Measurements from ENCODE around the gene GUCD1.

Gene GUCD1

GRCh38 chr22:24590596-24591173, 35.7 kb upstream of the GUCD1 start:
- DNase-seq (ENCODE audit: low read depth, low spot score) = no peak

- no peak for DNase-seq (ENCODE audit: low read depth, low spot score)
Observed at GRCh38 chr22:24589518-24590030, 34.6 kb upstream of the GUCD1 start.

GRCh38 chr22:24588757-24589481, 34.0 kb upstream of the GUCD1 start:
- no peak for DNase-seq (ENCODE audit: low read depth, low spot score)

- no peak for DNase-seq (ENCODE audit: low read depth, low spot score)
Observed at GRCh38 chr22:24588381-24588756, 33.4 kb upstream of the GUCD1 start.

GRCh38 chr22:24587948-24588347, 33.0 kb upstream of the GUCD1 start:
- no peak for DNase-seq (ENCODE audit: low read depth, low spot score)

GRCh38 chr22:24587251-24587650, 32.3 kb upstream of the GUCD1 start:
- no peak for DNase-seq (ENCODE audit: low read depth, low spot score)

GRCh38 chr22:24585927-24586546, 31.1 kb upstream of the GUCD1 start:
- no peak for DNase-seq (ENCODE audit: low read depth, low spot score)

GRCh38 chr22:24585461-24585860, 30.5 kb upstream of the GUCD1 start:
- DNase-seq (ENCODE audit: low read depth, low spot score) = no peak

- DNase-seq (ENCODE audit: low read depth, low spot score) = no peak
Observed at GRCh38 chr22:24584871-24585411, 30.0 kb upstream of the GUCD1 start.

- no peak for DNase-seq (ENCODE audit: low read depth, low spot score)
Observed at GRCh38 chr22:24584166-24584790, 29.3 kb upstream of the GUCD1 start.

- no peak for DNase-seq (ENCODE audit: low read depth, low spot score)
Observed at GRCh38 chr22:24583221-24584165, 28.6 kb upstream of the GUCD1 start.

- DNase-seq (ENCODE audit: low read depth, low spot score) = no peak
Observed at GRCh38 chr22:24582056-24582814, 27.3 kb upstream of the GUCD1 start.

GRCh38 chr22:24580276-24580675, 25.3 kb upstream of the GUCD1 start:
- no peak for DNase-seq (ENCODE audit: low read depth, low spot score)

GRCh38 chr22:24579258-24579601, 24.3 kb upstream of the GUCD1 start:
- no peak for DNase-seq (ENCODE audit: low read depth, low spot score)

GRCh38 chr22:24578355-24579257, 23.7 kb upstream of the GUCD1 start:
- no peak for DNase-seq (ENCODE audit: low read depth, low spot score)

- DNase-seq (ENCODE audit: low read depth, low spot score) = no peak
Observed at GRCh38 chr22:24576778-24577177, 21.8 kb upstream of the GUCD1 start.

GRCh38 chr22:24571266-24571665, 16.3 kb upstream of the GUCD1 start:
- no peak for DNase-seq (ENCODE audit: low read depth, low spot score)

GRCh38 chr22:24567668-24568067, 12.7 kb upstream of the GUCD1 start:
- DNase-seq (ENCODE audit: low read depth, low spot score) = no peak

- DNase-seq (ENCODE audit: low read depth, low spot score) = no peak
Observed at GRCh38 chr22:24566899-24567511, 12.1 kb upstream of the GUCD1 start.

Measured in iPS DF 19.7 (cell line).